GM19324 (cell line): ENCODE measurements around the gene DCN.

Experiments used
- ATAC-seq: cut with Tn5 transposase; IDR thresholded peaks from one replicate; pipeline ENCODE4 v1.9.1; 2021; ENCODE audit warnings: mild to moderate bottlenecking, moderate library complexity; ENCODE audit not compliant: unreplicated experiment, low FRiP score

The DCN gene

GRCh38 chr12:91105807-91106206 is 76.8 kb downstream of the DCN start:
- ATAC-seq, result no peak

GRCh38 chr12:91104812-91105466 is 77.7 kb downstream of the DCN start:
- peak; percentile 74 for ATAC-seq

GRCh38 chr12:91103624-91104023 is 79.0 kb downstream of the DCN start:
- no peak for ATAC-seq

GRCh38 chr12:91103101-91103500 is 79.5 kb downstream of the DCN start:
- ATAC-seq, result no peak

- no peak for ATAC-seq
Observed at GRCh38 chr12:91100906-91101305, 81.7 kb downstream of the DCN start.

GRCh38 chr12:91099836-91100235 is 82.8 kb downstream of the DCN start:
- ATAC-seq, result no peak

GRCh38 chr12:91099341-91099740 is 83.3 kb downstream of the DCN start:
- ATAC-seq, result no peak

- no peak for ATAC-seq
Observed at GRCh38 chr12:91098941-91099340, 83.7 kb downstream of the DCN start.

GRCh38 chr12:91098461-91098860 is 84.2 kb downstream of the DCN start:
- no peak for ATAC-seq

GRCh38 chr12:91094957-91095356 is 87.7 kb downstream of the DCN start:
- no peak for ATAC-seq

GRCh38 chr12:91094032-91094662 is 88.5 kb downstream of the DCN start:
- ATAC-seq, result no peak

- ATAC-seq, result no peak
Observed at GRCh38 chr12:91093341-91093740, 89.3 kb downstream of the DCN start.

- no peak for ATAC-seq
Observed at GRCh38 chr12:91091916-91092715, 90.5 kb downstream of the DCN start.
